BLaER1 treated with 17β-estradiol and CSF1 and Interleukin-3, amounts not matched to agents 10 nM and 100 nM (cell line): ENCODE data around the gene UACA.

Experiments used
- H3K27ac ChIP-seq, 11 experiments: shearing (Covaris generic); formaldehyde crosslinking; 2 replicates each; pipeline ENCODE4 v1.8.1; 2022
- H3K27me3 ChIP-seq, 11 experiments: shearing (Covaris generic); formaldehyde crosslinking; 2 replicates each; pipeline ENCODE4 v1.8.1; 2022
- H3K36me3 ChIP-seq, 11 experiments: shearing (Covaris generic); formaldehyde crosslinking; 2 replicates each; pipeline ENCODE4 v1.8.1; 2022
- H3K4me1 ChIP-seq, 10 experiments: shearing (Covaris generic); formaldehyde crosslinking; 2 replicates each; pipeline ENCODE4 v1.8.1; 2022
- H3K4me2 ChIP-seq, 11 experiments: shearing (Covaris generic); formaldehyde crosslinking; 2 replicates each; pipeline ENCODE4 v1.8.1; 2022
- H3K4me3 ChIP-seq, 10 experiments: shearing (Covaris generic); formaldehyde crosslinking; 2 replicates each; pipeline ENCODE4 v1.8.1; 2022
- H3K9ac ChIP-seq, 11 experiments: shearing (Covaris generic); formaldehyde crosslinking; 2 replicates each; pipeline ENCODE4 v1.8.1; 2022
- H3K9me3 ChIP-seq, 11 experiments: shearing (Covaris generic); formaldehyde crosslinking; replicated peaks in 1 of 11; 2 replicates each; pipeline ENCODE4 v1.8.1; 2022
- H4K20me1 ChIP-seq, 11 experiments: shearing (Covaris generic); formaldehyde crosslinking; 2 replicates each; pipeline ENCODE4 v1.8.1; 2022
- Cebpa-rat ChIP-seq, 11 experiments: shearing (Covaris generic); IDR thresholded peaks; 2 replicates each; pipeline ENCODE4 v1.8.1; 2022

The UACA gene

DNA sequence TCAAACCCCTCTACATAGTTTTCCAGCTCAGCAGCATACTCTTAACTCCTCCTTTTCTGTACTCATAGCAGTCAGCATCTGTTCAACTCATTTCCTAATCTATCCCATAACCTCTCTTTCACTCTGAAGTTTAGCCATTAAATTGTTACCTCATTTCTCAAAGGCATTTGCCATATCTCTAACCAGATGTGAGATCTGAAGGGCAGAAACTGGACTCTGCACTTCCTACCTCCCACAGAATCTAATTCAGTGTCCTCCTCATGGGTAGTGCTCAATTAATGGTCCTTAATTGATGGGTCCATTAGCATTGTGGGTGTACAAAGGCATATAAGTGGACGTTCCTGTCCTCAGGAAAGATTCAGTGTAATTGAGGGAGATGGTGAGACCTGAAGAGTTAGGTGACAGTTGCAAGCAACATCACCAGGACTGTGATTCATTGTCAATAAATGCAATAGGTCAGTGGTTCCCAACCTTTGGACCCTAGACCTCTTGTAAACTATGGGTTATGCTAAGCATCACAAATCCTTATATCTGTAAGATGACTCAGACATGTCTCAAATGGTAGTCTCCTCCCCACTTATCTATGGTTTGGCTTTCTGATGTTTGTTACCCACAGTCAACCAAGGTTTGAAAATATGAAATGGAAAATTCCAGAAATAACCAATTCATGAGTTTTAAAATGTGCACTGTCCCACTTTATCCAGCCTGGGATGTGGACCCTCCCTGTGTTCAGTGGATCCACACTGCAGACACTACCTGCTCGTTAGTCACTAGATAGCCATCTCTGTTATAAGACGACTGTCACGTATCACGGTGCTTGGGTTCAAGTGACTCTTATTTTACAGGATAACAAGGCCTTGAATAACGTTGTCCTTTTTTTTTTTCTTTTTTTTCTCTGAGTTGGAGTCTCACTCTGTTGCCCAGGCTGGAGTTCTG lies 25.0 kb upstream of the UACA start:
- H3K27ac ChIP-seq = no peak overlapping the region
- no peak overlapping the region for H3K4me3 ChIP-seq
- H3K27me3 ChIP-seq = no peaks in the 10 kb centered on the region
- H3K9ac ChIP-seq = no peak overlapping the region
- 0 out of 20 replicates have a peak, but pooled peaks cover 0 to 6% (median 0%) of the 10 kb centered on the region in 10 experiments for H3K4me1 ChIP-seq
- no peaks in the 10 kb centered on the region for H4K20me1 ChIP-seq
- no peak for TF ChIP-seq Cebpa-rat (IDR thresholded peaks at IDR 0.05)
- H3K9me3 ChIP-seq = no peaks in the 10 kb centered on the region
- no peak overlapping the region for H3K4me2 ChIP-seq
- H3K36me3 ChIP-seq = no peaks in the 10 kb centered on the region

DNA sequence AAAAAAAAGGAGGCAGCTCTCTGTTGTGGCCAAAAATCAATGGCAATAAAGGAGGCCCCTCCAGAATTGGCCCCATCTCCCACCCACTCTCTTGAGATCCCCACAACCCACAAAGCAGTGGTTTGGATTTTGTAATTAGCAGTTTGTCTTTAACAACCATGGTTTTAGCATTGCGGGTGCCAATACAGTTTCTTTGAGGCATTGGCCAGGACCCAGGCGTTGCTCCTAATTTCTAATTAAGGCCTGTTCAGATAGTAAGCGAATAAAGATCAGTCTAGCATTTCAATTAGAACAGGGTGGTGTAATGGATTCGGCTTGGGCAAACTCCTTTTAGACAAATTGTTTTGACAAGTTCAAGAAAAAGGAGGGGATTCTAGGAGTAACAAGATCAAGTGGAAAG lies 23.6 kb upstream of the UACA start:
- no peak overlapping the region for H3K4me3 ChIP-seq
- H3K36me3 ChIP-seq = no peaks in the 10 kb centered on the region
- H3K27me3 ChIP-seq = no peaks in the 10 kb centered on the region
- no peaks in the 10 kb centered on the region for H3K4me1 ChIP-seq
- H3K4me2 ChIP-seq = no peak overlapping the region
- no peak overlapping the region for H3K9ac ChIP-seq
- H3K27ac ChIP-seq = no peak overlapping the region
- TF ChIP-seq Cebpa-rat (IDR thresholded peaks at IDR 0.05) = no peak
- H3K9me3 ChIP-seq = no peaks in the 10 kb centered on the region
- no peaks in the 10 kb centered on the region for H4K20me1 ChIP-seq

DNA sequence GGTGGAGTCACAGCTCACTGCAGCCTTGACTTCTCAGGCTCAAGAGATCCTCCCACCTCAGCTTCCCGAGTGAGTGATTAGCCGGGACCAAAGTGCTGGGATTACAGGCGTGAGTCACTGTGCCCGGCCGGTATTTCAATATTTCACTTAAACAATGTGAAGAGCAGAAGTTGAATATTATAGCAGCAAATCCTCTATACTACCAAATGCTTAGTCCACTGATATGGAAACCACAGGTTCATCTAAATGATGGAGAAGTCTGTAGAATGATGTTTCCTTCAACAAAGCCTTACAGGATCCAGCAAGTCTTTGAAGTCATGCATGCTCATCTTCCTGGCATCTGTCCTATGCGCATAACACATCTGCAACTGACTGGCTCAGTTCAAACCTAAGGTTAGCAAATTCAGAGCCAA lies 20.3 kb upstream of the UACA start:
- no peak for TF ChIP-seq Cebpa-rat (IDR thresholded peaks at IDR 0.05)
- Histone ChIP-seq H3K27me3 (no peaks in the 10 kb centered on the region), H3K4me3 (no peak overlapping the region), H3K9me3 (no peaks in the 10 kb centered on the region), H4K20me1 (no peaks in the 10 kb centered on the region), H3K36me3 (no peaks in the 10 kb centered on the region), H3K9ac (no peak overlapping the region), H3K27ac (no peak overlapping the region), H3K4me2 (no peak overlapping the region), H3K4me1 (peaks cover 0 to 5% (median 0%) of the 10 kb centered on the region in 10 experiments; a peak in 6 of 20 replicates)

DNA sequence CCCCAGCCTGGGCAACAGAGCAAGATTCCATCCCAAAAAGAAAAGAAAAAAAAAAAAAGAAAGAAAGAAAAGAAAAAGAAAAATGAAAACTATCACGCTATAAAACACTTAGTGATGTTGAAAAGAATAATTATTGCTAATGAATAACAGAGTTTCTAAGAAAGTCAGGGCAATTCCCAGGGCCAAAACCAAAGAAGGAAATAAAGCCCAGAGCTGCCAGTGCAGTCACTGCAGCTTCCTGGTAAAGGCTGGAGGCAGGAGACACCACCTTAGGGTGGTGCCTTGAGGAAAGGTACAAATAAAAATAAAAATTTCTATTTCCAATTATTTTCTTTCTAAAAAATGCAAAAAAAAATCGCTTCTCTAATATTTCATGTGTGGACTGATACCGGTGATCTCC lies 19.7 kb upstream of the UACA start:
- Histone ChIP-seq H3K4me3 (no peak overlapping the region), H3K9me3 (no peaks in the 10 kb centered on the region), H3K27me3 (no peaks in the 10 kb centered on the region), H4K20me1 (no peaks in the 10 kb centered on the region), H3K4me2 (no peak overlapping the region), H3K4me1 (peaks cover 0 to 10% (median 2%) of the 10 kb centered on the region in 10 experiments; a peak in 9 of 20 replicates), H3K9ac (no peak overlapping the region), H3K36me3 (no peaks in the 10 kb centered on the region), H3K27ac (no peak overlapping the region)
- no peak for TF ChIP-seq Cebpa-rat (IDR thresholded peaks at IDR 0.05)

DNA sequence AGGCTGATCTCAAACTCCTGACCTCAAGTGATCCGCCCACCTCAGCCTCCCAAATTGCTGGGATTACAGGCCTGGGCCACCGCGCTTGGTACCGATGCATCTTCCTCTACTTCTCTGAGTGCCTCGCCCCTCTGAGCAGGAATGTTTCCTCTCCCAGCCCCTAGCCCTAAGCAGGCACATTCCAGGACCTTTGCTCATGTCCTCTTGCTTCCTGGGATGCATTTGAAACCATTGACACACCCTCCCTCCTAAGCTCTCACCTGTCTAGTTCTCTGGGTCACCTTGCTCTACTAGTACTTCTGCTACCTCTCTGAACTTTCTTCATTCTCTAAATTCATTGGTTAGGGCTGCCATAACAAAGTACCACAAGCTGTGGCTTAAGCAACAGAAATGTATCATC lies 17.9 kb upstream of the UACA start:
- no peaks in the 10 kb centered on the region for H3K9me3 ChIP-seq
- H3K36me3 ChIP-seq = no peaks in the 10 kb centered on the region
- H3K27me3 ChIP-seq = no peaks in the 10 kb centered on the region
- no peak overlapping the region for H3K9ac ChIP-seq
- H3K27ac ChIP-seq = no peak overlapping the region
- TF ChIP-seq Cebpa-rat (IDR thresholded peaks at IDR 0.05) = no peak
- peaks cover 0 to 27% (median 4%) of the 10 kb centered on the region in 10 experiments; a peak in 10 of 20 replicates for H3K4me1 ChIP-seq
- H3K4me2 ChIP-seq = no peak overlapping the region
- no peak overlapping the region for H3K4me3 ChIP-seq
- H4K20me1 ChIP-seq = no peaks in the 10 kb centered on the region

DNA sequence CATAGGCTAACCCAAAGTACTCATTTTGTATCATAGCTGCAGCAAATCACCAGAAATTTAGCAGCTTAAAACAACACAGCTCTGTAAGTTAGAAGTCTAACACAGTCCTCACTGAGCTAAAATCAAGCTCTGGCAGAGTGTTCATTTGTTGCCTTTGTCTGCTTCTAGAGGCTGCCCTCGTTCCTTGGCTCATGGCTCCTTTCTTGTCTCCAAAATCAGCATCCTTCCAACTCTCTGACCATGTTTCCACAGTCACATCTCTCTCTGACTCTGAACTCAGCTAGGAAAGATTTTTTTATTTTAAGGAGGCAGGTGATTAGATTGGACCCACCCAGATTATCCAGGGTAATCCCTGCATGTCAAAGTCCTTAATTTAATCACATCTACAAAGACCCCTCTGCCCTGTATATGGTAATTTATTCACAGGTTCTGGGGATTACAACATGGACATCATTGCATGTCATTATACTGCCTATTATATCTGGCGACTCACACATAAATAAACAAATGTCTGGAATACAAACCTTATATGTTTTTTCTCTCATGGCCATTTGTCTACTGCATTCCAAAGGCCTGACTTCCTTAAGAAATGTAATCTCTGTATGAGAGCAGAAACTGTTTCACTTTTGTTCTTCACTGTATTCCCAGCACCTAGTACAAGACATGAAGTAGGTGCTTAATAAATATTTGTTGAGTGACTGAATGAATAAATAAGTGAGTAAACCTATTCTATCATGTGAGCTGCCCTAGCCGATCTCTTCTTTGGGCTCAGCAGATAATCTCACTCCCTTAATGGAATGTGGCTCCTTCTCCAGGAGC lies 15.1 kb upstream of the UACA start:
- no peaks in the 10 kb centered on the region for H4K20me1 ChIP-seq
- H3K36me3 ChIP-seq = no peaks in the 10 kb centered on the region
- H3K9ac ChIP-seq = no peak overlapping the region
- no peak for TF ChIP-seq Cebpa-rat (IDR thresholded peaks at IDR 0.05)
- no peaks in the 10 kb centered on the region for H3K27me3 ChIP-seq
- no peaks in the 10 kb centered on the region for H3K9me3 ChIP-seq
- H3K4me1 ChIP-seq = peaks cover 0 to 40% (median 4%) of the 10 kb centered on the region in 10 experiments; a peak in 10 of 20 replicates
- H3K4me2 ChIP-seq = peak overlapping the region in 5 of 11 experiments; percentile 36 to 78 (median 68); a peak in 9 of 22 replicates
- no peak overlapping the region for H3K4me3 ChIP-seq
- peak overlapping the region in 2 of 11 experiments; percentile 29 to 33; a peak in 2 of 22 replicates for H3K27ac ChIP-seq

DNA sequence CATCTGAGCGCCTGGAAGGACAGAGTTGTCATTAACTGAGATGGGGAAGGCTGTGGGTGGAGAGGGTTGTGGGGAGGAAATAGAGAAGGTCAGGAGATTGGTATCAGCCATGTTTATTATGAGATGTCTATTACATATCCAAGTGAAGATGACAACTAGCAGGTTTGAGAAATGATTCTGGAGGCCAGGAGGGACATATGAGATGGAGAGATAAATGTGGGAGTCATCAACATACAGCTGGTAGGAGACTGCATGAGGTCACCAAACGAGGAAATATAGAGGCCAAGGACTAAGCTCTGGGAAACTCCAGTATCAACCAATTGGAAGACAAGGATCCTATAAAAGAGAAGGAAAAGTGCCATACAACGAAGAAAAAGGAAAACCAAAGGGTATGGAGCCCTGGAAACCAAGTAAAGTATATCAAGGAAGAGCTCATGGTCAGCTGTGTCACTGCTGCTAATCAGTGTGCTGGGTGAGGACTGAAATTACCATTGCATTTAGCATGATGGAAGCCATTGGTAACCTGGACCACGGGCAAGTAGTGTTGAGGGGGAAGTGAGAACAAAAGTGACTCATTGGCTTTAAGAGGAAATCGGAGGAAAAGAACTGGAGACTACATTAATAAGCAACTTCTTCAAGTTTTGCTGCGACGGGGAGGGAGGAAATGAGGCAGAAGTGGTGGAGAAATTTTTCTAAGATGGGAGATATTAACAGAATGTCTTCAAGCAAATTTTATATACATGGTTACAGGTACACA lies 14.0 kb upstream of the UACA start:
- Histone ChIP-seq H3K9ac (no peak overlapping the region), H3K36me3 (no peaks in the 10 kb centered on the region), H3K27ac (peak overlapping the region in 2 of 11 experiments; percentile 33; a peak in 4 of 22 replicates), H3K9me3 (no peaks in the 10 kb centered on the region), H3K4me2 (peak overlapping the region in 5 of 11 experiments; percentile 36 to 78 (median 68); a peak in 10 of 22 replicates), H3K4me3 (no peak overlapping the region), H4K20me1 (no peaks in the 10 kb centered on the region), H3K4me1 (peaks cover 0 to 40% (median 4%) of the 10 kb centered on the region in 10 experiments; a peak in 10 of 20 replicates), H3K27me3 (no peaks in the 10 kb centered on the region)
- TF ChIP-seq Cebpa-rat (IDR thresholded peaks at IDR 0.05) = no peak

DNA sequence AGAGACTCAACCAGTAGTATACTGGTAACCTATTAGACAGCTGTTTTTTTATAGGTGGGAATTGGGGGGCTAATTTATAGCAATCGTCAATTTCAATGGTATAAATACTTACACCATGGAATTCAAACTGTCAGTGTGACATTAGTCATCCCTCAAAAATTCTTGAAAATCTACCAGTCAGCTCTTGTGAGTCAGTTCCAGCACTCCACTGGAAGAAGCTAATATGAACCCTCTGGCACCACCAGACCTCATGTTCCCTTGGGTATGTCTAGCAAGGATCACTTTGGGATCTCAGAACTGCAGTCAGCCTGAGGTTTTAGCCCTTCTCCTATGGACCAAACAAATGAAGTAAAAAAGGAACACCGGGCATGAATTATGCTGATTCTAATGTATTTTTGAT lies 11.8 kb upstream of the UACA start:
- no peaks in the 10 kb centered on the region for H4K20me1 ChIP-seq
- H3K9ac ChIP-seq = no peak overlapping the region
- no peak overlapping the region for H3K4me3 ChIP-seq
- H3K36me3 ChIP-seq = no peaks in the 10 kb centered on the region
- H3K4me1 ChIP-seq = peaks cover 0 to 40% (median 4%) of the 10 kb centered on the region in 10 experiments; a peak in 10 of 20 replicates
- no peak overlapping the region for H3K27ac ChIP-seq
- H3K27me3 ChIP-seq = no peaks in the 10 kb centered on the region
- no peak for TF ChIP-seq Cebpa-rat (IDR thresholded peaks at IDR 0.05)
- peak overlapping the region in 1 of 11 experiments; percentile 33; a peak in 1 of 22 replicates for H3K4me2 ChIP-seq
- no peaks in the 10 kb centered on the region for H3K9me3 ChIP-seq
